Neuronal stem cell (in vitro differentiated cells): Measurements from ENCODE around the gene STX16.
"Not testable (repeated sequence)": the region's sequence is repeated elsewhere in the genome, so short reads cannot be mapped to it uniquely, and the experiment has no call there.

ENCODE experiments used
- DNase-seq: peaks from one replicate; pipeline ENCODE4 v3.0.0-alpha.2; 2013; ENCODE audit warnings: low spot score
- H2AFZ ChIP-seq: one replicate; pipeline ENCODE4 v1.6.1; 2013; ENCODE audit warnings: mild to moderate bottlenecking, low read length, inconsistent platforms
- H2AK5ac ChIP-seq: 2 replicates; pipeline ENCODE4 v1.6.1; 2013; ENCODE audit warnings: low read depth, mild to moderate bottlenecking, inconsistent platforms, low read length, moderate library complexity, mixed read lengths
- H2BK120ac ChIP-seq: 2 replicates; pipeline ENCODE4 v1.6.1; 2013; ENCODE audit warnings: low read depth, mild to moderate bottlenecking, inconsistent platforms, low read length, moderate library complexity, mixed read lengths
- H2BK12ac ChIP-seq: one replicate; pipeline ENCODE4 v1.6.1; 2013; ENCODE audit warnings: low read length, inconsistent platforms
- H2BK15ac ChIP-seq: 2 replicates; pipeline ENCODE4 v1.6.1; 2013; ENCODE audit warnings: mild to moderate bottlenecking, low read length, inconsistent platforms, mixed read lengths
- H2BK5ac ChIP-seq: one replicate; pipeline ENCODE4 v1.6.1; 2013; ENCODE audit warnings: inconsistent platforms, mild to moderate bottlenecking, low read length, moderate library complexity
- H3K14ac ChIP-seq: one replicate; pipeline ENCODE4 v1.6.1; 2013; ENCODE audit warnings: low read length, inconsistent platforms
- H3K18ac ChIP-seq: 2 replicates; pipeline ENCODE4 v1.6.1; 2013; ENCODE audit warnings: low read length, inconsistent platforms
- H3K23ac ChIP-seq: 2 replicates; pipeline ENCODE4 v1.6.1; 2013; ENCODE audit warnings: low read depth, mild to moderate bottlenecking, mixed read lengths, low read length, inconsistent platforms; ENCODE audit not compliant: poor library complexity
- H3K27ac ChIP-seq: replicated peaks from 3 replicates; pipeline ENCODE4 v1.5.1; 2013; ENCODE audit warnings: low read length, inconsistent platforms
- H3K27me3 ChIP-seq, 3 experiments: 2 replicates each; pipeline ENCODE4 v1.6.1; 2013; ENCODE audit warnings: low read length in 3 of 3, mild to moderate bottlenecking in 2 of 3, inconsistent platforms in 1 of 3, low read depth in 1 of 3, mixed read lengths in 1 of 3, moderate library complexity in 1 of 3; ENCODE audit not compliant: control insufficient read depth in 3 of 3, insufficient read depth in 3 of 3
- H3K36me3 ChIP-seq, 2 donors: replicated peaks in 1 of 2; 2 replicates each; pipeline ENCODE4 v1.6.1; 2013; ENCODE audit warnings: low read length in 2 of 2; ENCODE audit not compliant: control insufficient read depth in 2 of 2, insufficient read depth in 2 of 2
- H3K4ac ChIP-seq: 2 replicates; pipeline ENCODE4 v1.6.1; 2013; ENCODE audit warnings: inconsistent platforms, mild to moderate bottlenecking, low read length, moderate library complexity
- H3K4me1 ChIP-seq, 2 donors: 1 replicate in 1 of 2; 2 replicates in 1 of 2; pipeline ENCODE4 v1.6.1; 2013; ENCODE audit warnings: low read length in 2 of 2, low read depth in 1 of 2; ENCODE audit not compliant: control insufficient read depth in 2 of 2, insufficient read depth in 1 of 2
- H3K4me2 ChIP-seq: one replicate; pipeline ENCODE4 v1.6.1; 2013; ENCODE audit warnings: mild to moderate bottlenecking, low read length, inconsistent platforms; ENCODE audit not compliant: insufficient read depth, poor library complexity, severe bottlenecking
- H3K4me3 ChIP-seq, 2 donors: 2 replicates each; pipeline ENCODE4 v1.5.1; 2013; ENCODE audit warnings: low read length in 2 of 2, mild to moderate bottlenecking in 2 of 2, inconsistent platforms in 1 of 2, moderate library complexity in 1 of 2
- H3K79me1 ChIP-seq: one replicate; pipeline ENCODE4 v1.6.1; 2013; ENCODE audit warnings: low read depth, mild to moderate bottlenecking, inconsistent platforms, low read length, moderate library complexity
- H3K9ac ChIP-seq: one replicate; pipeline ENCODE4 v1.6.1; 2013; ENCODE audit warnings: mild to moderate bottlenecking, low read depth, low read length, inconsistent platforms; ENCODE audit not compliant: poor library complexity
- H3K9me3 ChIP-seq, 2 donors: replicated peaks in 1 of 2; 2 replicates each; pipeline versions ENCODE3 to v1.6.1; 2013; ENCODE audit warnings: low read length in 2 of 2, mild to moderate bottlenecking in 2 of 2, inconsistent platforms in 1 of 2, low read depth in 1 of 2, mixed read lengths in 1 of 2, moderate library complexity in 1 of 2; ENCODE audit not compliant: control insufficient read depth in 2 of 2, insufficient read depth in 1 of 2
- H4K8ac ChIP-seq: one replicate; pipeline ENCODE4 v1.6.1; 2013; ENCODE audit warnings: low read depth, mild to moderate bottlenecking, inconsistent platforms, low read length, moderate library complexity
- H4K91ac ChIP-seq: one replicate; pipeline ENCODE4 v1.6.1; 2013; ENCODE audit warnings: low read length, low read depth, mild to moderate bottlenecking, inconsistent platforms; ENCODE audit not compliant: poor library complexity
- WGBS, 2 donors: extraction: QIAGEN DNeasy Blood & Tissue Kit; methylation state at CpG; one replicate each; pipeline ENCODE4 v1.1.7; 2013; ENCODE audit warnings: missing lambda C conversion rate in 2 of 2, mixed read lengths in 1 of 2; ENCODE audit not compliant: insufficient read length in 2 of 2, insufficient replicate concordance in 1 of 2; ENCODE audit errors: extremely low coverage in 2 of 2; 5-methylcytosine and 5-hydroxymethylcytosine counted together

STX16 gene

DNA sequence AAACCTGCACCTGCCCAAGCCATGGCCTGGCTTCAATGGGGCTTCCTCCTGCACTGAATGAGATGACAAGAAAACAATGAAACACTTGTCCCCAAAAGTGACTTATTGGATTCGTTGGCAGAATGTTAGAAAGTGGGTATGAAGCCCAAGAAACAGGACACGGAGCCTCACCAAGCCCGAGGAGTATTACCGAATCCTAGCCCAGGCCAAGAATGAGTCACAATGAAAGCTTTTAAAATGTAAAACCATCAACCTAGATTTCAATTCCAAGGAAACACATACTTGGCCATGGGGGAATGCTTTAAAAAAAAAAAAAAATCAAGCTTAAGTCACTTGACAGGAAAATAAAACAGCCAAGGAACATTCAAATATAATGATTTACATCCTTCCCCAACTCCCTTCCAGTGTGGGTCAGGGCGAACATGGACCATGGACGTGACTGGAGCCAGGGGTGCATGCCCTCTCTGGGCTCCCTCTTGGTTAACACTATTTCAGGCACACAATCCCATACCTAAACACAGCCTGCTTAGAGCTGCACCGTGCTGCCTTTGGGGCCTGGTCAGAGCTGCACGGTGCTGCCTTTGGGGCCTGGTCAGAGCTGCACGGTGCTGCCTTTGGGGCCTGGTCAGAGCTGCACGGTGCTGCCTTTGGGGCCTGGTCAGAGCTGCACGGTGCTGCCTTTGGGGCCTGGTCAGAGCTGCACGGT lies 3.1 kb upstream of the STX16 start:
- H3K27me3 ChIP-seq, result peaks cover 0 to 11% (median 0%) of the 10 kb centered on the region in 3 experiments
- no peak overlapping the region for H3K4ac ChIP-seq
- H2AK5ac ChIP-seq, result no peak overlapping the region
- H3K36me3 ChIP-seq, result no peaks in the 10 kb centered on the region
- H2BK5ac ChIP-seq, result no peak overlapping the region
- H2BK15ac ChIP-seq, result no peak overlapping the region
- H3K18ac ChIP-seq, result no peak overlapping the region
- H4K91ac ChIP-seq, result no peak overlapping the region
- H2BK120ac ChIP-seq, result no peak overlapping the region
- no peaks in the 10 kb centered on the region for H3K79me1 ChIP-seq
- H3K4me1 ChIP-seq, result peaks cover 1 to 3% of the 10 kb centered on the region in 2 donors
- H3K9ac ChIP-seq, result no peak overlapping the region
- no peak overlapping the region for H3K4me3 ChIP-seq
- no peak overlapping the region for H2BK12ac ChIP-seq
- DNase-seq, result no peak
- no peaks in the 10 kb centered on the region for H3K9me3 ChIP-seq
- no CpG with 5 or more reads among the region's 12 CpGs for whole genome bisulfite sequencing, 2 donors
- no peak overlapping the region for H4K8ac ChIP-seq
- H3K14ac ChIP-seq, result no peak overlapping the region
- H2AFZ ChIP-seq, result no peak overlapping the region
- H3K4me2 ChIP-seq, result no peak overlapping the region
- no peak overlapping the region for H3K23ac ChIP-seq
- H3K27ac ChIP-seq, result no peak overlapping the region

DNA sequence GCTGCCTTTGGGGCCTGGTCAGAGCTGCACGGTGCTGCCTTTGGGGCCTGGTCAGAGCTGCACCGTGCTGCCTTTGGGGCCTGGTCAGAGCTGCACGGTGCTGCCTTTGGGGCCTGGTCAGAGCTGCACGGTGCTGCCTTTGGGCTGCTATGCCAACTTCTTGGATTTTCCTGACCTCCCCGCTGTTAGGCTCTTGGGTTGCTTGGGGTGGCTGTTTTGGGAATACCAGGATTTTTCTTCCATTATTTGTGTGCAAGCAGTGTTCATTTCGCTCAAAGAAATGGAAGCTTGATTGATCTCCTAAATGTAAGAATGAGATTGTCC lies 2.6 kb upstream of the STX16 start:
- not testable (repeated sequence) for H3K4me1 ChIP-seq, H3K4ac ChIP-seq, H3K14ac ChIP-seq, H3K9me3 ChIP-seq, H2AK5ac ChIP-seq, H3K4me3 ChIP-seq, H2BK15ac ChIP-seq, H3K79me1 ChIP-seq, H3K4me2 ChIP-seq, H2BK120ac ChIP-seq, H4K8ac ChIP-seq, H4K91ac ChIP-seq, H3K36me3 ChIP-seq, H3K9ac ChIP-seq, H2BK12ac ChIP-seq, H2AFZ ChIP-seq, H3K23ac ChIP-seq, H2BK5ac ChIP-seq, H3K27ac ChIP-seq, H3K18ac ChIP-seq, DNase-seq
- peaks cover 0 to 11% (median 0%) of the 10 kb centered on the region in 3 experiments for H3K27me3 ChIP-seq
- no CpG with 5 or more reads among the region's 6 CpGs for WGBS, 2 donors

DNA sequence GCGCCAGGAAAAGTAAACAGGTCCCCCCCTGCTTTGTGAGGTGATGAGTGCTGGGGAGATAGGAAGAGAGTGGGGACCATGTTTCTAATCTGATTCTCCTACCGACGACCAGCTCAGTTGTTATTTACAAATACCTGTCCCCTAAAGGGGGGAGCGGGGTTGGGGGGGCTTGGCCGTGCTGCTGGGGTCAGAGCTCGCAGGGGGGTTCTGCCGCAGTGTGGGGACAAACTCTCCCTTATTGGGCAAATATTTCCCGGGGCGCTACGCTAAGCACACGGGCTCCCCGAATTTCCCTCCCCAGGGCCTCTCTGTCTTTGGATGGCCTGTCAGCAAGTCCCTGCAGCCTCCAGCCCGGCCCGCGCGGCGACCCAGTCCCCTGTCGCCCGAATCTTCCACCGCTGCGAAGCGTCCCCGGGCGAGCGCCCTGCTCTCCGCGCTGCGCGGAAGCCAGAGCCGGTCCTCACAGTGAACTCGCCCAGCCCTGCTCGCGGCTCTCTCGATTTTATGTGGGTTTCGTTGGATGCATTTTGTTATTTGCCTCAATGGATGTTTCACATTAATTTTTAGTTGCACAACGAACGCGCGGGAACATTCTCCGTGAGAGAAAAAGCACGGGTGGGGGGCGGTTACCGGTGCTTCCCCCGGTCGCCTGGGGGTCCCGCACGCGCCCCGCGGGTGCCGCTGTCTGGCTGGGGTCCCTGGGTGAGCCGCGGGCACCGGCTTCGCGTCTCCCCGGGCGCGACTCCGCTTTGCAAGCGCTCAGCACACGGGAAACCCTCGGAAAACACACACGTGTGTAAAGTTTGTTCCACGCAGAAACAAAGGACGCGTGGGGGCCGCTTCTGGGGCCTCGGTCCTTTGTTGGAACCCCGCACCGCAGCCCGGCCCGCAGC lies 1.5 kb upstream of the STX16 start:
- Histone ChIP-seq H4K8ac (peak overlapping the region; percentile 77), H3K36me3 (no peaks in the 10 kb centered on the region), H3K4me2 (peak overlapping the region; percentile 93), H2AK5ac (peak overlapping the region; percentile 14), H3K23ac (peak overlapping the region; percentile 59), H2BK120ac (no peak overlapping the region), H2BK12ac (no peak overlapping the region), H3K27me3 (peaks cover 0 to 11% (median 0%) of the 10 kb centered on the region in 3 experiments), H3K4me1 (peaks cover 1 to 9% of the 10 kb centered on the region in 2 donors), H4K91ac (peak overlapping the region; percentile 46), H3K4ac (peak overlapping the region; percentile 80), H2BK5ac (peak overlapping the region; percentile 88), H3K79me1 (no peaks in the 10 kb centered on the region), H3K27ac (no peak overlapping the region), H3K9ac (peak overlapping the region; percentile 72), H3K9me3 (no peaks in the 10 kb centered on the region), H2AFZ (peak overlapping the region; percentile 100), H3K18ac (peak overlapping the region; percentile 96), H2BK15ac (peak overlapping the region; percentile 30), H3K4me3 (peak overlapping the region in 1 of 2 donors; percentile 80), H3K14ac (no peak overlapping the region)
- WGBS, 2 donors, result no CpG with 5 or more reads among the region's 73 CpGs
- DNase-seq, result peak; percentile 24

DNA sequence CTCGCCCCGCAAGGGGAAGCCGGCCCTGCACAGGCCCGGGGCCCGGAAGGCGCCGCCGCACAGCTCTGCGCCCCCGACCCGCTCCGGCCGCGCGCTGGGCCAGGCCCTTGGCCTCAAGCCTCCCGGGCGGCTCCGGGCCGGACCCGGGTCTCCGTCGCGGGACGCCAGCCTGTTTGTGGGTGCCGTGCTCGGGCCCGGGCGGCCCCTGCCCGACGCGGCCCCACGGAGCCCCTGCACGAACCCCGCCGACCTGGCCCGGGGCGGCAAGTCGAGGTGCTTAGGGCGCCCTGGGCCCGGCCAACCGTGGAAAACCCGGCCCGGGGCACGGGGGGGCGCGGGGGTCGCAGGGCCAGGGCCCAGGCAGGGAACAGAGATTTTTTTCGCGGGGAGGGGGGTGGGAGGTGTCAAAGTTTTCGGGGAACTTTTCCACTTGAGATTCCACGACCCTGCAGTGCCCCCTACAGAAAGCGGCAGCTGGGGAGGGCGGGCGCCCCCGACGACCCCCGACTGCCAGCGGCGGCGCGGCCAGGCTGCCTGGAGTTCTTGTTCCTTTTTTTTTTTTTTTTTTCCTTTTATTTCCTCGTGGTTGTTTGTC lies 805 bp upstream of the STX16 start:
- peak overlapping the region; percentile 71 for H3K27ac ChIP-seq
- no peak overlapping the region for H3K14ac ChIP-seq
- DNase-seq, result peak; percentile 40
- H2BK5ac ChIP-seq, result peak overlapping the region; percentile 88
- H3K4ac ChIP-seq, result peak overlapping the region; percentile 42
- H2BK12ac ChIP-seq, result no peak overlapping the region
- H2AFZ ChIP-seq, result peak overlapping the region; percentile 100
- H3K23ac ChIP-seq, result peak overlapping the region; percentile 59
- no peaks in the 10 kb centered on the region for H3K36me3 ChIP-seq
- peak overlapping the region; percentile 77 for H4K8ac ChIP-seq
- no peak overlapping the region for H2BK120ac ChIP-seq
- no CpG with 5 or more reads among the region's 62 CpGs for WGBS, 2 donors
- H2BK15ac ChIP-seq, result peak overlapping the region; percentile 30
- peaks cover 3 to 12% of the 10 kb centered on the region in 2 donors for H3K4me1 ChIP-seq
- H3K4me2 ChIP-seq, result peak overlapping the region; percentile 93
- H3K9ac ChIP-seq, result peak overlapping the region; percentile 68
- H3K27me3 ChIP-seq, result peaks cover 0 to 11% (median 0%) of the 10 kb centered on the region in 3 experiments
- H3K4me3 ChIP-seq, result peak overlapping the region; percentile 80 to 82
- H3K9me3 ChIP-seq, result no peaks in the 10 kb centered on the region
- peaks cover 2% of the 10 kb centered on the region for H3K79me1 ChIP-seq
- no peak overlapping the region for H2AK5ac ChIP-seq
- no peak overlapping the region for H4K91ac ChIP-seq
- H3K18ac ChIP-seq, result peak overlapping the region; percentile 96
